ENCODE measurements around the gene AVPI1.

Gene AVPI1

DNA sequence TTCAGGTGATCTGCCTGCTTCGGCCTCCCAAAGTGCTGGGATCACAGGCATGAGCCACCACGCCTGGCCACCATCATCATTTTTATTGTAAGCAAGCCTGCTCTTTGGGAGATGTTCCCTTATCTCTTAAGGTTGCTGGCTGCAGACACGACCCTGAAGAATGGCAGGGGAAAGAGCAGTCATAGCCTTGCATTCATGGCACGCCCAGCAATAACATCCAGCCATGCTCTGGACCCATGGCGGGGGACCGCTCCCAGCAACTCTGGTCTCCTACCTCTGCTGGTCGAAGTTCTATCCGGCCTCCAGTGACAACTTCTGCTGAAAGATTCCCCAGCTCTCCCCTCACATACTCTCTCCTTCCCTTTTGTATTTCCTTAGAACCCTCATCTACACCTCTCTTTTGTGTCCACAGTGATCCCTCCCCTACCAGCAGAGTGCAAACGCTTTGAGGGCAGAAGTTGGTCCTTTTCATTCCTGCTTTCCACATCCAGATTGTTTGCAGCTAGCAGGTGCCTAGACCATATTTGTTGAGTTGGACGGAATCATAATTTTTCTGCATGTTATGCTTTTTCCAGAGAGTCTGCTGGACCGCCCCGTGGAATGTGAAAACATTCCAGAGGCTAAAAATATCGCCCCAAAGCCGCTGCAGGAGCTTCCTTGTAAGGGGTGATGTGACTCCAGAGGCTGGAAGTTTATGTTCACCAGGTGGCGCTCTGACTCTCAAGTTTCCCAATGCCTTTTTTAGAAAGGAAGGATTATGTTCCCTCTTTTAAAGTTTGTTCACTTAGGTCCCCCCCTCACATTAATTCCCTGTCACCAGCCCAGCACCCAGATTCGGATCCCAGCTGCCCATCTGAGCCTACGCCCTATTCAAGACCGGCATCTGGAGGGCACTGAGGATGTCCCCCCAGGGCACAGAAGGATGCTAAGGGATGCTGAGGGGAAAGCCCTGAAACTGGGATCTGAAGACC is 22.2 kb upstream of the AVPI1 start:
- H3K27me3 Mint-ChIP-seq (ENCODE audit: low read depth), result peaks cover 8% of the 10 kb centered on the region
- peak overlapping the region in 2 of 3 experiments; percentile 65 to 81 for H3K27ac Mint-ChIP-seq
- peaks cover 22% of the 10 kb centered on the region for H3K4me1 Mint-ChIP-seq
- TF ChIP-seq, protein P1, sequence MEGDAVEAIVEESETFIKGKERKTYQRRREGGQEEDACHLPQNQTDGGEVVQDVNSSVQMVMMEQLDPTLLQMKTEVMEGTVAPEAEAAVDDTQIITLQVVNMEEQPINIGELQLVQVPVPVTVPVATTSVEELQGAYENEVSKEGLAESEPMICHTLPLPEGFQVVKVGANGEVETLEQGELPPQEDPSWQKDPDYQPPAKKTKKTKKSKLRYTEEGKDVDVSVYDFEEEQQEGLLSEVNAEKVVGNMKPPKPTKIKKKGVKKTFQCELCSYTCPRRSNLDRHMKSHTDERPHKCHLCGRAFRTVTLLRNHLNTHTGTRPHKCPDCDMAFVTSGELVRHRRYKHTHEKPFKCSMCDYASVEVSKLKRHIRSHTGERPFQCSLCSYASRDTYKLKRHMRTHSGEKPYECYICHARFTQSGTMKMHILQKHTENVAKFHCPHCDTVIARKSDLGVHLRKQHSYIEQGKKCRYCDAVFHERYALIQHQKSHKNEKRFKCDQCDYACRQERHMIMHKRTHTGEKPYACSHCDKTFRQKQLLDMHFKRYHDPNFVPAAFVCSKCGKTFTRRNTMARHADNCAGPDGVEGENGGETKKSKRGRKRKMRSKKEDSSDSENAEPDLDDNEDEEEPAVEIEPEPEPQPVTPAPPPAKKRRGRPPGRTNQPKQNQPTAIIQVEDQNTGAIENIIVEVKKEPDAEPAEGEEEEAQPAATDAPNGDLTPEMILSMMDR (IDR thresholded peaks at IDR 0.05; ENCODE audit: unreplicated experiment in 3 of 3), result peak; percentile 50 to 67 (median 58)
- no peaks in the 10 kb centered on the region for H3K9me3 Mint-ChIP-seq
- peak overlapping the region in 2 of 3 experiments; percentile 57 to 67 for H3K4me3 Mint-ChIP-seq
- no peaks in the 10 kb centered on the region for H3K36me3 Mint-ChIP-seq (ENCODE audit: low read depth)

DNA sequence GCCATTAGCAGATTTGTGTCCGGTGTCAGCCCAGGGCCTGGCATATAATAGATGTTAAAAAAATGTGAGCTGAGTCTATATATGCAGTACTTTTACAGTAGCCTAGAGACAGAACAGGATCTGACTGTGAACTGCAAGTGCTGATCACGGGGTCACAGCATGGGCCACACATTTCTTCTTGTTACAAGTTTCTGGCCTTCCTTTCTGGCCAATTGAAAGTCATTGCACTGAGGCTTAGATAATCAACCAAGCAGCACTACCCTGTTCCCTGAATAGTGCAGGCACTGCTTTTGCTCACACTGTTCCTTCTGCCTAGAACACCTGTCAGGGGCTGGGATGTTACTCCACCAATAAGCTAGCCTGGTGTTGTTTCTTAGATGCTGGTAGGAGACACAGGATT is 21.1 kb upstream of the AVPI1 start:
- no peaks in the 10 kb centered on the region for H3K9me3 Mint-ChIP-seq
- H3K4me3 Mint-ChIP-seq, result no peak overlapping the region
- TF ChIP-seq, protein P1 (IDR thresholded peaks at IDR 0.05; ENCODE audit: unreplicated experiment in 3 of 3), result no peak
- H3K36me3 Mint-ChIP-seq (ENCODE audit: low read depth), result no peaks in the 10 kb centered on the region
- H3K27ac Mint-ChIP-seq, result peak overlapping the region in 1 of 3 experiments; percentile 65
- H3K27me3 Mint-ChIP-seq (ENCODE audit: low read depth), result peaks cover 10% of the 10 kb centered on the region
- H3K4me1 Mint-ChIP-seq, result peaks cover 22% of the 10 kb centered on the region

DNA sequence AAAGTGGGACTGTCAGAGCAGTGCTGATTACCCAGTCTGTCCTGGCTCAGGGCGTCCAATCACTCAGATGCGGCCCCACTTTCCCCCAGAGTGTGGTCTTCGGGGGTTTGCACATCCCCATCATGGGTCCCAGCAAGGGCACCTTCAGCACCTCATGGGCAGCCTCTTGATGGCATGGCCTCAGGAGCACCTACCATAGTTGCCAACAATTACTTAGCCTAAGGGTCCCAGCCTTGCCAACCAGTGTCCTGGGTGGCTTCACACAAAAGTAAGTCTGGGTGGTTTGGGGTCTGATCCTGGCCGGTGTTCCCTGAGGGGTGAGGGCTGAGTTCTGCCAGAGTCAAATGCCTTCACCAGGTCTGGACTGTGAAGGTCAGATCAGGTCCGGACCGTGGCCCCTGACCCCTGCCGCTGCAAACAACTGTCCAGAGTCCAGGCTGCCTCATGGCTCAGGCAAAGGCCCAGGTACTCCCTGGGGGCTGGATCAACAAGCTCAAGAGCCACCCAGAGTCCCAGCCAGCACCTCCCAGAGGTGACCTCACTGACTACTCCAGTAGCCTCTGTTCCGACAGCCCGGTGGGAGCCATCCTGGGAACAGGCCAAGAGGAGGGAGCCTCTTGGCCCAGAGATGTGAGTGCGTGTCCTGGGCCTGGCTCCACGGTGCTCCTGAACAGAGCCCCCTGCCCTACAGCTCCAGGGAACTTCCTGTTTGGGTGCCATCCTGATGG is 20.3 kb upstream of the AVPI1 start:
- H3K36me3 Mint-ChIP-seq (ENCODE audit: low read depth), result no peaks in the 10 kb centered on the region
- H3K27ac Mint-ChIP-seq, result no peak overlapping the region
- H3K4me1 Mint-ChIP-seq, result peaks cover 16% of the 10 kb centered on the region
- TF ChIP-seq, protein P1 (IDR thresholded peaks at IDR 0.05; ENCODE audit: unreplicated experiment in 3 of 3), result no peak
- H3K4me3 Mint-ChIP-seq, result no peak overlapping the region
- no peaks in the 10 kb centered on the region for H3K9me3 Mint-ChIP-seq
- H3K27me3 Mint-ChIP-seq (ENCODE audit: low read depth), result peaks cover 10% of the 10 kb centered on the region

DNA sequence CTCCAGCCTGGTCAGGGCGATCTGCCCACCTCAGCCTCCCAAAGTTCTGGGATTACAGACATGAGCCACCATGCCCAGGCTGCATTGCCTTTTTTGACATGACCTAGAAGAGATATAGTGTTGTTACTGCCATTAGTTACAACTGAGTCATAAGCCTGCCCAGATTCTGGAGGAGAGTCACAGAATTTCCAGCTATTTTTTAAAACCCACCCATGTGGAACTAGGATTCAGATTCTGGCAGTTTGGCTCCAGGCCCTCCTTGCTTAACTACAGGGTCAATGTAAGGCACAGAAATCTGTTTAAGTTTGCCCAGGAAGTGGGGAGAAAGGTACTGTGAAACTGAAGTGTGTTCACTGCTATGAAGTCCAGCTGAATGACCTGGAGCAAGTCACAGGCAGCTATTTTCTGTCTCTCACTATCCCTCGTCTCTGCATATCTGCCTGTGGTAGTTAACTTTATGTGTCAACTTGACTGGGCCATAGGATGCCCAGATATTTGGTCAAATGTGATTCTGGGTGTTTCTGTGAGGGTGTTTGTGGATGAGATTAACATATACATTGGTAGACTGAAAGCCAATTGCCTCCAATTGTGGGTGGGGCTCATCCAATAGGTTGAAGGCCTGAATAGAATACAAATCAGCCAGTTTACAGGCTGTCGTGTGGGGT is 18.1 kb upstream of the AVPI1 start:
- Mint-ChIP-seq H3K36me3 (ENCODE audit: low read depth) (no peaks in the 10 kb centered on the region), H3K27me3 (ENCODE audit: low read depth) (peaks cover 7% of the 10 kb centered on the region), H3K27ac (no peak overlapping the region), H3K4me1 (peaks cover 16% of the 10 kb centered on the region), H3K4me3 (no peak overlapping the region), H3K9me3 (no peaks in the 10 kb centered on the region)
- TF ChIP-seq, protein P1 (IDR thresholded peaks at IDR 0.05; ENCODE audit: unreplicated experiment in 3 of 3), result no peak

DNA sequence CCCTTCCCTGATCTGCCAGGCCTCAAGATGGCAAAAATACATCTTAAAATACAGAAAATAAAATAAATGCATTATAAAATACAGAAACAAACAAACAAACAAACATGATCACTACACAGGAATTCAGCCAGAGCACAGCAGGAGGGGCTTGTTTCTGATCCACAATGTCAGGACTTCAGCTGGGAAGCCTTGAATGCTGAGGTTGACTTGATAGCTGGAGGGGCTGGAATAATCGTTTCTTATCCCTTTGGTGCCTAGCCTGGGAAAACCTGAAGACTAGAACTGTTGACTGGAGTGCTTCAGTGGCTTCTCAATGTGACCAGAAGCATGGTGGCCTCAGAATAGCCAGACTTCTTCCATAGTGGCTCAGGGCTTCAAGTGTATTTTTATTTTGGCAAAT is 17.3 kb upstream of the AVPI1 start:
- Mint-ChIP-seq H3K27ac (no peak overlapping the region), H3K4me3 (no peak overlapping the region), H3K9me3 (no peaks in the 10 kb centered on the region), H3K36me3 (ENCODE audit: low read depth) (no peaks in the 10 kb centered on the region), H3K4me1 (peaks cover 9% of the 10 kb centered on the region), H3K27me3 (ENCODE audit: low read depth) (peaks cover 12% of the 10 kb centered on the region)
- TF ChIP-seq, protein P1 (IDR thresholded peaks at IDR 0.05; ENCODE audit: unreplicated experiment in 3 of 3), result no peak
